HG03066 (cell line): ENCODE data around the gene IRS1.
"Not testable (repeated sequence)": the region's sequence is repeated elsewhere in the genome, so short reads cannot be mapped to it uniquely, and the experiment has no call there.

ENCODE experiments used
- ATAC-seq: cut with Tn5 transposase; IDR thresholded peaks from one replicate; pipeline ENCODE4 v1.9.1; 2021; ENCODE audit warnings: low read depth; ENCODE audit not compliant: unreplicated experiment

IRS1 gene

GRCh38 chr2:226799211-226799975, at the start of gene IRS1:
IRS1 (minus strand) TSS chr2:226799820; CDS start chr2:226798738, 1,082 bp downstream.
- peak; percentile 34 for ATAC-seq

- ATAC-seq = no peak
Observed at GRCh38 chr2:226849349-226849748, 49.7 kb upstream of the IRS1 start.

GRCh38 chr2:226847511-226847910, 47.9 kb upstream of the IRS1 start:
- no peak for ATAC-seq

- ATAC-seq = no peak
Observed at GRCh38 chr2:226847090-226847489, 47.5 kb upstream of the IRS1 start.

- no peak for ATAC-seq
Observed at GRCh38 chr2:226845386-226846116, 45.9 kb upstream of the IRS1 start.

GRCh38 chr2:226843001-226843400, 43.4 kb upstream of the IRS1 start:
- not testable (repeated sequence) for ATAC-seq

- ATAC-seq = no peak
Observed at GRCh38 chr2:226839951-226840350, 40.3 kb upstream of the IRS1 start.

GRCh38 chr2:226839161-226839560, 39.5 kb upstream of the IRS1 start:
- ATAC-seq = no peak

- no peak for ATAC-seq
Observed at GRCh38 chr2:226838722-226839121, 39.1 kb upstream of the IRS1 start.

- no peak for ATAC-seq
Observed at GRCh38 chr2:226837787-226838603, 38.4 kb upstream of the IRS1 start.

GRCh38 chr2:226837334-226837733, 37.7 kb upstream of the IRS1 start:
- no peak for ATAC-seq

GRCh38 chr2:226836548-226836885, 36.9 kb upstream of the IRS1 start:
- no peak for ATAC-seq

- ATAC-seq = peak; percentile 82
Observed at GRCh38 chr2:226835796-226836547, 36.4 kb upstream of the IRS1 start, which contains the start of gene RHBDD1. RHBDD1 (plus strand) TSS chr2:226836054; CDS start chr2:226864694, 28,640 bp downstream.

- ATAC-seq = peak; percentile 19
Observed at GRCh38 chr2:226835420-226835795, 35.8 kb upstream of the IRS1 start.

GRCh38 chr2:226834880-226835279, 35.3 kb upstream of the IRS1 start:
- not testable (repeated sequence) for ATAC-seq

- no peak for ATAC-seq
Observed at GRCh38 chr2:226832061-226832460, 32.4 kb upstream of the IRS1 start.

- no peak for ATAC-seq
Observed at GRCh38 chr2:226831266-226831665, 31.6 kb upstream of the IRS1 start.

- ATAC-seq = no peak
Observed at GRCh38 chr2:226829721-226830631, 30.4 kb upstream of the IRS1 start.

- ATAC-seq = no peak
Observed at GRCh38 chr2:226828191-226828590, 28.6 kb upstream of the IRS1 start.
